ENCODE results near the gene VAV3.

VAV3 gene

DNA sequence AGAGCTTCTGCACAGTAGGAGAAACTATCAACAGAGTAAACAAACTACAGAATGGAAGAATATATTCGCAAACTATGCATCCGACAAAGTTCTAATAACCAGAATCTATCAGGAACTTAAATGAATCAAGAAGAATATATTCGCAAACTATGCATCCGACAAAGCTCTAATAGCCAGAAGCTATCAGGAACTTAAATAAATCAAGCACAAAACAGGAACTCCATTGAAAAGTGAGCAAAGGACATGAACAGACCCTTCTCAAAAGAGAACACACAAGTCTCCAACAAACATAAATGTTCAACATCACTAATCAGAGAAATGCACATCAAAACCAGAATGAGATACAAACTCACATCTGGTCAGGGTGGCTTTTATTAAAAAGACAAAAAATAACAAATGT is 126.9 kb downstream of the VAV3 start:
- DNase-seq (ENCODE audit: low read depth): no peak

DNA sequence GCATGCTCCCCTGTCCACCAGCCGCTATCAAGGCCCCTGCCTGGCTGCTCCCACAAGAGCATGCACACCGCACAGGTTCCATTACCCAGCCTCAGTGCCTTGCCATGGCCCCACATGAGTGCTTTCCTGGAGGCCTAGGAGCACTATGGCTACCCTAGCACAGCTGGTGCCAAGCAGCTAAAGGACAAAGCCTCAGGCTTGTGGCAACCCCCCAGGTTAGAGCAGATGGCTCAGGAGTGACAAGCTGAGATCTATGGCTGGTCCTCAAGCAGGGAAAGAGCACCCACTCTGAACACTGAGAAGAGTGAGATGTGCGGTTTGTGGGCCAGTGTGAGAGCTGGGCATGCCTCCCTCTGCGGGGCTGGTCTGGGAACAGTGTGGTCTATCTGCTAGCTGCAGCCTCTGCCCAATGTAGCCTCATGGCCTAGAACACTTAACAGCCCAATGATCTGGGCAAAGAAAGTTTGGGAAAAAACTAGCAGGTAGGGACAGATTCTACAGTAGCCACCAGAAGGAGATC is 129.8 kb downstream of the VAV3 start:
- DNase-seq (ENCODE audit: low read depth): no peak

DNA sequence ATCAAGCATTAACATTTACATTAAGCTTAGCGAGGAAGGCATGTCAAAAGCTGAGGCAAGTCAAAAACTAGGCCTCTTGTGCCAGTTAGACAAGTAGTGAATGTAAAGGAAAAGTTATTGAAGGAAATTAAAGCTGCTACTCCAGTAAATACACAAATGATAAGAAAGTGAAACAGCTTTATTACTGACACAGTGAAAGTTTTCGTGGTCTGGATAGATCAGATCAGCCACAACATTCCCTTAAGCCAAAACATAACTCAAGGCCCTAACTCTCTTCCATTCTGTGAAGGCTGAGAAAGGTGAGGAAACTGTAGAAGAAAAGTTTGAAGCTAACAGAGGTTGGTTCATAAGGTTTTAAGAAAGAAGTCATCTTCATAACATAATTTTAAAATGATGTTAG is 131.9 kb downstream of the VAV3 start:
- no peak for DNase-seq (ENCODE audit: low read depth)

DNA sequence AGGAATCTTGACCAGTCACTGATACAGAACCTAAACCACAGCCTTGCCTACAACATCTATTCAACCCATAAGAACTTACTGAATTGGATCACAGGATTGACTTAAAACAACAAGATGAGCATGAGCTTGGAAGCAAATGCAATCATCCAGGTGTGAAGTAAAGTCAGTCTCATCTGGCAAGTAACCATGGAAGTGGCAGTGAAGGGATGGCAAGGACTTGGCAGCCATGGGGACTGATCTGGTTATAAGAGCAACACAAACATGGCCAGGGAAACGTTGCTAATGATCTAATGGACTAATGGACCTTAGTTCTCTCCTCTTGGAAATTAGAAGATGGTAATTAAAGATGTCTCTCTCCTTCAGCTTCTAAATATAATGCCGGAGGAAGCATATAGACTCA is 133.1 kb downstream of the VAV3 start:
- no peak for DNase-seq (ENCODE audit: low read depth)

DNA sequence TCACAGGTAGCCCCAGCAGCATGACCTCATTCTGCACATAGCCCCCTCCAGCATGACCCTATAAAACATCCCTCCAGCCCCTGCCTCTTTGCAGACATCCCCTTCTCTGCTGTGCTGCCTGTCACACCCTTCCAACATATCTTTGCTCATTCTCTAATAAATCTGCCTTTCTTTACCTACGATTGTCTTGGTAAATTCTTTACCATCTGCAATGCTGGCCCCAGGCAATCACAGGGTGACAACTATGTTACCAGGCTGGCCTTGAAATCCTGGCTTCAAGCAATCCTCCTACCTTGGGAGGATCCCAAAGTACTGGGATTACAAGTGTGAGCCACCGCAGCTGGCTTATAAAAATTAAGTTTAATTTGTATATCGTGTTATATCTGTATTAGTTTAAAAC is 134.5 kb downstream of the VAV3 start:
- no peak for DNase-seq (ENCODE audit: low read depth)

DNA sequence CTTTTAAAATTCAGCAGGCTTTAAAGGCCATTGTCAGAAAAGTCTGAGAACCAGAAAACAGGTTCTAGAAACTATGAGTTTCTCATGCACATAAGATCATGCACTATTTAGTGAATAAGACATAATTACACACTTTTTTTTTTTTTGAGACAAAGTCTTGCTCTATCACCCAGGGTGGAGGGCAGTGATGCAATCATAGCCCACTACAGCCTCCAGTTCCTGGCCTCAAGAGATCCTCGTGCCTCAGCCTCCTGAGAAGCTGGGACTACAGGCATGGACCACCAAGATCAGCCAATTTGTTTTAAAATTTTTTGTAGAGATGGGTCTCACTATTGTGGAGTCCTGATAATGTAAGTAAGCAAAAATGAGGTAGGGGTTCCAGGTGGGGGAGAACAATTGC is 134.9 kb downstream of the VAV3 start:
- DNase-seq (ENCODE audit: low read depth): no peak

DNA sequence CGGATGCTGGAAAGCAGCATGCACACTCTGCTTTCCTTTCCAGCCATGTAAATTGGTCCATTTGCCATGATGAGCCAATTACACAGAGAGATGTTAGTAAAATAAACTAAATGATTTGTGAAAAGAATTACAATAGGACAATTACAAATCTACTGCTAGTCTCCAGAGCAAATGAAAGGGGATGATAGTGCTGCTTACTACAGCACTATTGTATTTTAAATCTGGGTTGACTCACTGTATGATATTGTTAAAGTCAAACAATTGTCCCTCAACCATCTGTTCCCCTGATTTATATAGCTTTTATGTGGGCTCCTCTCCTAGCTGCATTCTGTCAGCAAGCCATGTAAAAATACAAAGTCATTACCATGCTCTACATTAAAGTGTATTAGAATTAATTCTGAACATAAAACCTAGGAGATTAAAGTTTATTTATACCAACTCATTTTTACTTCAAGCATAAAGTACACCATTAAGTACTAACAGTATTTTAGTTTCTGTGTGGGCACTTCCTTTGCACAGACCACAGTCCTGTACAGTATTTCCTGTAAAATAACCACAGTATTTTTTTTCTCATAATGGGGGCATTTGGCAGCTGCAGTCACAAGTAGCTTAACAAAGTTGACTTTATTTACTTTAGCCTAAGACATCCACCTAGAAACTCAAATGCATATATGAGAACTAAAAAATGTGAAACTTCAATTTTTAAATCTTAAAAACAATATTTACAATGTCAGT is 135.8 kb downstream of the VAV3 start:
- no peak for DNase-seq (ENCODE audit: low read depth)

DNA sequence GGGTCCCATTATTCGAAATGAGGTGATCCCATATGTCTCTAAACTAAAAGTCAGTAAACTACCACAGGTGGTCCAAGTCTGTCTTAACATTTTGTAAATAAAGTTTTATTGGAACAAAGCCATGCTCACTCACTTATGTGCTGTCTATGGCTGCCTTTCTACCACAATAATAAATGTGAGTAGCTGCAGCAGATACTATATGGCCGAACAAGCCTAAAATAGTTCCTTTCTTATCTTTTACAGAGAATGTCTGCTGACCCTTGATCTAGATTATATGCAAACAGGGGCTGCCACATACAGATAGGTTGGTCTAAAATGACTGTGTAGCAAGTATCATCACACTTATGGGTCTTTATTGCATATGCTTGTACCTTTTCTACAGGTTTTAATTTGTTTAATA is 140.0 kb downstream of the VAV3 start:
- no peak for DNase-seq (ENCODE audit: low read depth)

DNA sequence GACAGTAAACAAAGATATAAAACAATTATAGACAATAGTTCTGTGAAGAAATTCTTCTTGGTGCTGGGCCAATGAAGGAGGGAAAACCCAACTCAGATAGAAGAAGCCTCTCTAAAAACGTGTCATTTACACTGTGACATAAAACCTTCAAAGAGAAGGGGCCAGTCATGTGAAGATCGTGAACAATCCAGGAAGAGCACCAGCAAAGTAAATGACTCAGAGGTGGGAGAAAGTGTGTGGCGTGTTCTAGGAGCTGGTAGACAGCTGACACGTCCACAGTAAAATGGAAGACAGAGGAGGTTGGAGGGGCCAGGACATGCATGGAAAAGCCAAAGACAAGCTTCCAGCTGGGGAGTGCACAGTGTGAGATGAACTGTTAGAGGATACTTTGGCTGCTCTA is 143.6 kb downstream of the VAV3 start:
- DNase-seq (ENCODE audit: low read depth): no peak

DNA sequence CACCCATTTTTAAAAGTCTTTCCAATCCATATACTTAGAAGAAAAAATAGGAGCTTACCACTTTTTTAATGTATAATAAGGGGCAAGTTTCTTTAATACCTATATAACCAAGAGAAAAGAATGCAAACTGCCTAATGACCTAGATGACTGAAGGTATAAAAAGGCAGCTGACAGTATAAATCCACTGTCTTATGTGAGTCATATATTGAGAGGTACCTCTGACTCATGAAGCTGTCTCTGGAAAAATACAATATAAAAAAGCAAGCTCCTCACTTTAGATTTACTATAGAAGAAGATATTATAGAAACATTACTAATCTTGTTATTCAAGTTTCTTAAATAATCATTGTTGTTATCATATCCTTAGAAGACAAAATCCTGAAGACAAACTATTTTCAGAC is 144.2 kb downstream of the VAV3 start:
- DNase-seq (ENCODE audit: low read depth): no peak

DNA sequence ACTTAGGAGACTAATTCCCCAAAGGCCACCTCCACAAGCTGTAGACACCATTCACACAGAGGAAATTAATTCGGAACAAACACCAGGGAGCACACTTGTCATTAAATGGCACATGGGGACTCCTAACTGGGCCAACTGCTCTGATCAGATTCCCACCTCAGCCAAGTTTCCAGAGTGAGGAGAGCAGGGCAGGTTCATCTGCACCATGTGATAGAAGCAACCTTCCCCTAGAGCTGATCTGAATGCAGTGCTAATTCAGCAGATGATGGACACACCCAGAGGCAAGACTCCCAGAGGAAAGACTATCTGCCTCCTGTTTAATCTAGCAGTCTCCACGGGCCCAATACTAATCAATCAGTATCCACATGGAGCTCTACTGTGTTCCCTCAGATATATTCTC is 147.0 kb downstream of the VAV3 start:
- DNase-seq (ENCODE audit: low read depth): no peak

DNA sequence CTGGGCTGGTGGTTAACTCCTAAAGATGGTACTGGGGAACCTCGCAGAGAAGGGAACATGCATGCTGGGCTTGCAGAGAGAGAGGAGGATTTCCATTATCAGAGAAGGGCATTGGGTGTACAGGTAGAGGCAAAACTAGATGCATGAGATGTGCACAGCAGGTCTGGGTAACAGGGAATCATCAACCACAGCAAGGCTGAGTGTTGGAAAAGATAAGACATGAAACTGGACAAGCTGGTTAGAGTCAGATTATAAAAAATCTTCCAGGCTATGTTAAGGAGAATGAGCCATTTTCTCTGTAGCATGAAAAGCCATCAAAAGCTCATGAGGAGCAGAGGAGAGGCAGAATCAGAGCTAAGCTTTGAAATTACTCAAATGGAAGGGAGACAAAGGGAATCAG is 147.8 kb downstream of the VAV3 start:
- DNase-seq (ENCODE audit: low read depth): no peak

DNA sequence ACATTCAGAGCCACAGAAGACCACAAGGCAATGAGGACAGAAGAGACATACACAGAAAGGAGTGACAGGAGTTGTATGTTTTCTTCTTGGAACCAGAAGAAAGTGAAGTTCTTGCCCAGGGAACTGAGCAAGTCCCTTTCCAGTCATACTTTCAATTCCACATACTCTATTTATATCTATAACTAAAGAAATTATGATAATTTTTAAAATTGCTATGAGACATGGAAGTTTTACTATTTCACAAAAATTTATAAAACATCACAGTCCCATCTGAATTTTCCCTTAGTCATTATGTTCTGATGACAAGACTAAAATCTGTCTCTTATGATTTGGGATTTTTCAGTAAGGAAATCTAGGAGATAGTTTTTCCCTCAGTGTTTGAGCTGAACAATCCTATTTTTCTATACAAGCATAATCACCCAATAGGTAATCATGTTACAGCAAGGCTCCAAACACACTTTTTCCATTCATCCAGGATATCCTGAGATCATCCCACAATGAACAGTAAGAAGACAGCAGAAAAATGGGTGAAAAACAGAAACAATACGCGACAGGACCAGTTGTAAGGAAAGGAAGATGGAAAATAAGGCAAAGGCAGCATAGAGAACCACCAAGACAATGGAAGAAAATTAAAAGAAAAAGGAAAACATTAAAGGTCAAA is 154.6 kb downstream of the VAV3 start:
- DNase-seq (ENCODE audit: low read depth): no peak

DNA sequence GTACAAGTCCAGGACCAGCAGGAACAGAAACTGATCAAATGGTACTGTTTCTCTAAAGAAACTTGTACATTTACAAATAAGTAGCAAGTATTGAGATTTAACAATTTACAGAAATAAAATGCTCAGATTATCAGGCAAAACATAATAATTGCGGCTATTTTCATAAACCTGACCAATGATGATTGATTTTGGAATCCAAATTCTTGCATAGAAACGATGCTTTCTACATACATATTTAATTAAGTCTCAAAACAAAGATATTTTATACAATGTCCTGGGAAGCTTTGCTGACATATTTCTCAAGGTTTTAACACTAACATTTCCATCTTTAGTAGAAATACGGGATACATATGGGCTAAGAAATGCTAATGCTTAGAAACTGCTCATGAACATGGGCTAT is 157.1 kb downstream of the VAV3 start:
- no peak for DNase-seq (ENCODE audit: low read depth)

DNA sequence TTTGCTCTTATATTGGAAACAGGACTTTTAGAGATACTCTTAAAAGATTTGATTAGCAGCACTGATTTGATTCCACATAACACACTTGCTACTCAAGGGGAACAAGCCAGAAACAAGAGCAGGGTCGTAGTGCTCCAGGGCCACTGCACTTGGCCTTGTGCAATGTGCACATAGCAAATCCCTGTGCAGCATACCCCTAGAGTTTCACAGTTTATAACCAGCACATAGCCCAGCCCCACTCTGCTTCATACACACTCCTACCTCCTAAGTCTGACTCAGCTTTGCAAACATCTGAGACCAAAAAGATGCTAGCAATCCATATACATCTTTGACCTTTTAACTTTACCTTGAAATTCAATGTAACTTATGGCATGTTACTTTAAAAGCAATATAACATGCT is 157.6 kb downstream of the VAV3 start:
- DNase-seq (ENCODE audit: low read depth): no peak

DNA sequence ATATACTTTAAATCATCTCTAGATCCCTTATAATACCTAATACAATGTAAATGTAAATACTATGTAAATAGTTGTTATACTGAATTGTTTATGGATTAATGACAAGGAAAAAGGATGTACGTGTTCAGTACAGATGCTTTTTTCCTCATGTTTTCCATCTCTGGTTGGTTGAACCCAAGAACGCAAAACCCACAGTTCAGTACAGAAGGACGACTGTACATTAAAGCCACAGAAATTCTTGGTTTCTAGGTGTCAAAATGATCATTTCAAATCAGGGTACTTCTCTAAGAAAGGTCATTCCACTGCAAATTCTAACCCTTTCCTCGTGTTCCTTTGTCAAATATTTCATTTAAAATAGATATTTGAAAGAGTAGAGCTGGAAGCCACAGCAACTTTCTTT is 158.1 kb downstream of the VAV3 start:
- DNase-seq (ENCODE audit: low read depth): no peak

DNA sequence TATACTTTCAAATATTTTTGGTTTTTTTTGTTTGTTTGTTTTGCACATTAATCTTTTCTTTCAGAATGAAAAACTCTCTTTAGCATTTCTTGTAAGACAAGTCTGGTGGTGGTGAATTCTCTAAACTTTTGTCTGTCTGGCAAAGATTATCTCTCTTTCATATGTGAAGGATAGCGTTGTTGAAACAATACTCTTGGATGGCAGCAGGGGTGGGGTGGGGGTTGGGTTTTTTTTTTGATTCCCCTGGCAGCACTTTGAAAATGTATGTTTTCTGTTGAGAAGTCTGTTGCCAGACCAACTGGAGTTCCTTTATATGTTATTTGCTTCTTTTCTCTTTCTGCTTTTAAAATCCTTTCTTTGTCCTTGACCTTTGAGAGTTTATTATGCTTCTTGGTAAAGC is 160.2 kb downstream of the VAV3 start:
- no peak for DNase-seq (ENCODE audit: low read depth)

DNA sequence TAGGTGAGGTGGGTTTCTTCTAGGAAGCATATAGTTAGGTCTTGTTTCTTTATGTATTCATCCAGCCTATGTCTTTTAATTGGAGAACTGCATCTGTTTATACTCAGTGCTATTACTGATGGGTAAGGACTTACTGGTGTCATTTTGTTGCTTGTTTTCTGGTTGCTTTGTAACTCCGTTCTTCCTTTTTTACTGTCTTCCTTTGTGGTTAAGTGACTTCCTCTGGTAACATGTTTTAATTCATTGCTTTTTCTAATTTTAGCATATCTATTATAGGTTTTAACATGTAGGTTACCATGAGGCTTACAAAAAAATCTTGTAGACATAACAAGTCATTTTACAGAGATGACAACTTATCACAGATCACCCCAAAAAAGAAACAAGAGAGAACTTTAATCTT is 160.8 kb downstream of the VAV3 start:
- DNase-seq (ENCODE audit: low read depth): no peak

DNA sequence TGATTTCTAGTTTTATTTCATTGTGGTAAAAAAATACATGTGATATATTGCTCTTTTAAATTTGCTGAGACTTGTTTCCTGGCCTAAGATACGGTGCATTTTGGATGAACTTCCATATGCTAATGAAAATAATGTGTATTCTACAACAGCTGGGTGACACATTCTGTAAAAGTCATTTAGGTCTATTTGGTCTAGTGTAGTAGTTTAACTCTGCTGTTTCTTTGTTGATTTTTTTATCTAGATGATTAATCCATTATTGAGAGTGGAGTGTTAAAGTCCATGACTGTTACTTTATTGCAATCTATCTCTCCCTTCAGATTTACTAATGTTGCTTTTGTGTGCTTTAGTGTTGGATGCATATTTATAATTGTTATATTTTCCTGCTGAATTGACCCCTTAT is 161.4 kb downstream of the VAV3 start:
- DNase-seq (ENCODE audit: low read depth): no peak

DNA sequence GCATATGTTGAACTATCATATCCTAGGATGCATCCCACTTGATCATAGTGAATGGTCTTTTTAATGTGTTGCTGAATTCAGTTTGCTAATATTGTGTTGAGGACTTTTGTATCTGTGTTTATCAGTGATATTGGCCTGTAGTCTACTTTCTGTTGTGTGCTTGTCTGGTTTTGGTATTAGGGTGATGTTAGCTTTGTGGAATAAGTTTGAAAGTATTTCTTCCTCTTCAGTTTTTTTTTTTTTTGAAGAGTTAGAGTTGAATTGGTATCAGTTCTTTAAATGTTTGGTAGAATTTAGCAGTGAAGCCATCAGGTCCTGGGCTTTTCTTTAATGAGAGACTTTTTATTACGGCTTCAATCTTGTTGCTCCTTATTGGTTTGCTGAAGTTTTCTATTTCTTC is 162.3 kb downstream of the VAV3 start:
- no peak for DNase-seq (ENCODE audit: low read depth)

DNA sequence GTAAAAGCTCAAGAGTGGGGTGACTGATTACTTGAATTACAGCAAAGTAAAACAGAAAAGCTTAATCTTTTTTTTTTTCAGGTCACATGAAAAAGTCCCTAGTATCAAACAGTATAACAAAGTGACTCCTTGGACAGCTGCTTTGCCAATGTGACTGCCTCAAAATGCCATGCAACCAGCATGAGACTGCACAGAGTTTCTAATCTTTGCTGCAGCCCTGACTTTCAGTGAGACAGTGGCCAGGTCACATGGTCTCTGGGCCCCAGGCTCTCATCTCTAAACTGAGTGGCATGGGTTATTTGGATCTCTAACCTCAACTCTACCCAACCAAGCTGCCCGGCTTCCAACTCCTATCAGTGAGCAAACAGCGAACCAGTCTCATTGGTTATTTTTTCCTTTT is 169.0 kb downstream of the VAV3 start:
- DNase-seq (ENCODE audit: low read depth): no peak

DNA sequence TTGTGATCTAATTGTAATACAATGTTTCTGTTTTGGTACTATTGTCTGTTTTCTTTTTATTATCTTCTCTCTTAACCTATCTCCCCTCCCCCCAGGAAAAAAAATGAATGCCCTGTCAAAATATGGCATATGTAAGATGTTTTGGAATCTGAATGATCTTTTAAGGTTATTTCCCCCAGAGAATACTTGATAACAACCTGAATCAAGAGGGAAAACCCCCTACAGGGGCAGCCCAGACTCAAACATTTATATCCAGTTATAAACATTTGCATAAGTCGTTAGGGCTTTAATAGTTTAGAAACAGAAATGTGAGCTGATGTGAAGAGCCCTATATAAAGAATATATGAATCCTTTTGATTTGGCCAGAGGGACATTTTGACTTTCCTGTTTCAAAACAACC is 169.5 kb downstream of the VAV3 start:
- DNase-seq (ENCODE audit: low read depth): no peak

DNA sequence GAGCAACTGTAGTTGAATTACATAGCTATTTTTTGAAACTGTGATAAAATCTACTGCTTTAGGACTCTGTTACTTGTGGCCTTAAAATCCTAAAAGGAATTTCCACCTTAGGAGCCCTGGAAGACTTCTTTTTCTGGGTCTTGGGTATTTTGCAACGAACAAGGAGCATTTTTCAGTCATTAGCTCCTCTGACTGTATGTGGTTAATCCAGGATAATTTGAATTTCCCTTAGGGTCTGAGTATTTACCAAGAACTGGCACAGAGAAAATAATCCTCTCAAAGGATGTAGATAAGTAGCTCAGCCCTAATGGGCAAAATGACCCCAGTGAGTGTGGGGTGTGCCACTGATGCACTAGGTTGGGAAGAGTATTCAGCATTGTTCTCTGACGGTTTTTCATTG is 170.4 kb downstream of the VAV3 start:
- no peak for DNase-seq (ENCODE audit: low read depth)

DNA sequence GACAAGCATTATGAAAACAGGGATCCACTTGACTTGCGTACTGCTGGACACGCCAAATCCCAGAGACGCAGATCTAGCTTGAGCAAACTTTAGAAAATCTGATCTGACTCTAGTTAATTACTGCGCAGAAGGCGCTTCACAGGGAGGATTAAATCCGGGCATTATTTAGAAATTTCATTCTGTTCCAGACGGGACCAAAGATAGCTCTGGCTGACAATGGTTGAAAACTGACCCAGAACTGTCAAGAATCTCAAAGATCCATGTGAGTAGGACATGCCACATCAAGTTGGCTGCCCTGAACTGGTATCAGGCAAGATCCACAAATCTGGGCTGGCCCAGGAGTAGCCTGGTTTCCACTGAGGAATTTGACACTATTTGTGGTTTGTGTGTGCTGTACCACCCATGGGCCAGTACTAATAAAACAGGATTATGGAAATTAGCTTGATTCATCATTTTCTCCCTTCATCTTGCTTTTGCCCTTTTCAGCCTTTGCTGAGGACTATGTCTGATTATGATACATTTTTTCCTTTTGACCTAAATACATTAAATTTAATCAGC is 171.0 kb downstream of the VAV3 start:
- no peak for DNase-seq (ENCODE audit: low read depth)

All from EH (cell line).